HCT116 (cell line): Measurements from ENCODE around the gene ZMYND10. TPM values are rescaled to one million over a fixed set of nuclear protein-coding genes. Genes with fewer than 3 reads are reported as not detected.
A peak's percentile ranks its signal among the peaks of the same experiment; 100 is the strongest.

Source experiments
- ATAC-seq: fragments of 200-7000 bp; cut with Tn5 transposase; 2 replicates; pipeline ENCODE4 v1.9.1; 2020; ENCODE audit warnings: mild to moderate bottlenecking, moderate library complexity
- BruUV-seq: library from RNA; stranded (reverse); fragments of 400-500 nt; replicated peaks from 2 replicates; lab custom pipeline; 2021; lab: Mats Ljungman, UMichigan
- CTCF ChIA-PET: fragments of 300-600 bp; sonication (Branson Sonifier 250); formaldehyde crosslinking; loops from one replicate; lab custom pipeline; 2021; ENCODE audit warnings: antibody characterized with exemption; lab: Charles Lee
- POLR2A ChIA-PET: fragments of 300-600, 350-600 bp; sonication (Branson Sonifier 250); formaldehyde crosslinking; loops from one replicate; lab custom pipeline; 2021; ENCODE audit warnings: antibody characterized with exemption; lab: Charles Lee
- RAD21 ChIA-PET, 2 experiments: fragments of 300-600 bp; sonication (Branson Sonifier 250); formaldehyde crosslinking; loops; one replicate each; lab custom pipeline; 2023; ENCODE audit warnings: low total read pairs in 2 of 2; ENCODE audit not compliant: uncharacterized antibody in 2 of 2, unreplicated experiment in 2 of 2, low non-redundant PET in 1 of 2; lab: Charles Lee
- DNase-seq: peaks from one replicate; pipeline ENCODE4 v3.0.0-alpha.2; 2010; ENCODE audit warnings: low read depth, low spot score
- H2AFZ ChIP-seq: fragments of 200-600 bp; shearing (Covaris generic), sonication (generic); 2 replicates; pipeline ENCODE4 v1.6.1; 2017; ENCODE audit warnings: low read depth, mixed run types, mixed read lengths, antibody characterized with exemption, low read length; ENCODE audit not compliant: poor library complexity, severe bottlenecking
- H3K27ac ChIP-seq: 2 replicates; pipeline ENCODE4 v1.5.1; 2012; ENCODE audit warnings: low read depth, low read length
- H3K27me3 ChIP-seq: fragments of 200-600 bp; sonication (generic); 2 replicates; pipeline ENCODE4 v1.6.1; 2016; ENCODE audit warnings: mixed run types, low read length, mixed read lengths; ENCODE audit not compliant: insufficient read depth
- H3K36me3 ChIP-seq, 2 experiments: fragments of 200-500 bp in 1 of 2; fragments of 200-600 bp in 1 of 2; sonication (Bioruptor generic) in 1 of 2; sonication (generic) in 1 of 2; 2 replicates each; pipeline versions ENCODE4 v1.5.1 to v1.6.1; 2014 to 2016; ENCODE audit warnings: low read length in 2 of 2, inconsistent platforms in 1 of 2, mixed read lengths in 1 of 2, mixed run types in 1 of 2; ENCODE audit not compliant: insufficient read depth in 2 of 2, control insufficient read depth in 1 of 2
- H3K4me1 ChIP-seq, 2 experiments: fragments of 200-600 bp in 1 of 2; sonication (generic) in 1 of 2; 2 replicates each; pipeline versions ENCODE4 v1.5.1 to v1.6.1; 2012 to 2017; ENCODE audit warnings: low read length in 2 of 2, inconsistent platforms in 1 of 2, mild to moderate bottlenecking in 1 of 2, mixed read lengths in 1 of 2, mixed run types in 1 of 2, moderate library complexity in 1 of 2; ENCODE audit not compliant: insufficient read depth in 2 of 2, control insufficient read depth in 1 of 2
- H3K4me2 ChIP-seq: fragments of 200-600 bp; sonication (generic); 2 replicates; pipeline ENCODE4 v1.6.1; 2017; ENCODE audit warnings: mixed run types, low read length, mixed read lengths
- H3K4me3 ChIP-seq, 2 experiments: fragments of 200-600 bp in 1 of 2; sonication (generic) in 1 of 2; replicated peaks in 1 of 2; 2 replicates each; pipeline ENCODE4 v1.5.1; 2011 to 2016; ENCODE audit warnings: low read length in 2 of 2, control low read depth in 1 of 2, low read depth in 1 of 2, mild to moderate bottlenecking in 1 of 2, mixed read lengths in 1 of 2, mixed run types in 1 of 2
- H3K79me2 ChIP-seq: fragments of 200-600 bp; sonication (generic); 2 replicates; pipeline ENCODE4 v1.6.1; 2017; ENCODE audit warnings: mild to moderate bottlenecking, mixed run types, low read length, moderate library complexity, mixed read lengths; ENCODE audit not compliant: insufficient read depth
- H3K9ac ChIP-seq: fragments of 200-600 bp; sonication (generic); 2 replicates; pipeline ENCODE4 v1.6.1; 2016; ENCODE audit warnings: low read length, mixed read lengths
- H3K9me2 ChIP-seq: fragments of 200-600 bp; sonication (generic), shearing (Covaris generic); 2 replicates; pipeline ENCODE4 v1.6.1; 2017; ENCODE audit warnings: mixed run types, mild to moderate bottlenecking, moderate library complexity; ENCODE audit not compliant: insufficient read depth
- H3K9me3 ChIP-seq, 2 experiments: fragments of 200-500 bp in 1 of 2; fragments of 200-600 bp in 1 of 2; sonication (Bioruptor generic) in 1 of 2; sonication (generic) in 1 of 2; 2 replicates each; pipeline ENCODE4 v1.6.1; 2014 to 2017; ENCODE audit warnings: low read length in 2 of 2, mixed read lengths in 2 of 2, inconsistent platforms in 1 of 2, low read depth in 1 of 2, mild to moderate bottlenecking in 1 of 2, mixed run types in 1 of 2, moderate library complexity in 1 of 2; ENCODE audit not compliant: control insufficient read depth in 1 of 2, insufficient read depth in 1 of 2
- H4K20me1 ChIP-seq: fragments of 200-600 bp; sonication (generic), shearing (Covaris generic); 2 replicates; pipeline ENCODE4 v1.6.1; 2017; ENCODE audit warnings: mixed run types, mild to moderate bottlenecking, moderate library complexity; ENCODE audit not compliant: insufficient read depth
- ATF3 ChIP-seq: IDR thresholded peaks from 2 replicates; pipeline ENCODE4 v1.6.1; 2012
- CEBPB ChIP-seq: IDR thresholded peaks from 2 replicates; pipeline ENCODE4 v1.6.1; 2012; ENCODE audit warnings: low read depth
- EGR1 ChIP-seq: IDR thresholded peaks from 2 replicates; pipeline ENCODE4 v1.6.1; 2012; ENCODE audit warnings: low read depth
- ELF1 ChIP-seq: IDR thresholded peaks from 2 replicates; pipeline ENCODE4 v1.6.1; 2012; ENCODE audit warnings: low read depth, borderline replicate concordance
- EZH2 ChIP-seq: fragments of 200-600 bp; sonication (generic); IDR thresholded peaks from 2 replicates; pipeline ENCODE4 v1.6.1; 2017; ENCODE audit warnings: antibody characterized with exemption, mixed run types
- EZH2phosphoT487 ChIP-seq: fragments of 200-600 bp; IDR thresholded peaks from 2 replicates; pipeline ENCODE4 v1.6.1; 2018; ENCODE audit warnings: antibody characterized with exemption, borderline replicate concordance
- FOSL1 ChIP-seq: IDR thresholded peaks from 2 replicates; pipeline ENCODE4 v1.6.1; 2012; ENCODE audit warnings: low read depth
- JUND ChIP-seq: IDR thresholded peaks from 2 replicates; pipeline ENCODE4 v1.6.1; 2012
- RAD21 ChIP-seq: IDR thresholded peaks from 2 replicates; pipeline ENCODE4 v1.6.1; 2012; ENCODE audit warnings: low read depth, mild to moderate bottlenecking
- SIN3A ChIP-seq: IDR thresholded peaks from 2 replicates; pipeline ENCODE4 v1.6.1; 2012; ENCODE audit warnings: low read depth
- SP1 ChIP-seq: IDR thresholded peaks from 2 replicates; pipeline ENCODE4 v1.6.1; 2012; ENCODE audit warnings: low read depth
- SRF ChIP-seq: IDR thresholded peaks from 2 replicates; pipeline ENCODE4 v1.6.1; 2012; ENCODE audit warnings: low read depth
- YY1 ChIP-seq: IDR thresholded peaks from 2 replicates; pipeline ENCODE4 v1.6.1; 2011; ENCODE audit warnings: low read length, low read depth, moderate library complexity, mild to moderate bottlenecking; ENCODE audit not compliant: insufficient replicate concordance; ENCODE audit errors: extremely low read depth
- ZFX ChIP-seq: fragments of 450-650 bp; IDR thresholded peaks from 2 replicates; pipeline ENCODE4 v1.6.1; 2017
- ZNF274 ChIP-seq: fragments of 200-500 bp; sonication (Bioruptor generic); IDR thresholded peaks from 2 replicates; pipeline ENCODE4 v1.6.1; 2014; ENCODE audit warnings: mild to moderate bottlenecking, low read depth, low read length, inconsistent platforms
- intact Hi-C: fragments of 100-400 bp; cut with micrococcal nuclease; formaldehyde crosslinking; loops from 2 replicates; pipeline ENCODE4 v1.10.0; 2022
- total RNA-seq: library from RNA; stranded (reverse); gene quantifications from one replicate; pipeline ENCODE4 v1.2.1, GENCODE V29; 2021; ENCODE audit not compliant: unreplicated experiment
- TF ChIP-seq, protein P1 (sequence below): IDR thresholded peaks from 2 replicates; pipeline ENCODE4 v1.6.1; 2012; ENCODE audit warnings: low read depth
- TF ChIP-seq, protein P2 (sequence below), 3 experiments: fragments of 200-600 bp in 1 of 3; sonication (generic) in 1 of 3; IDR thresholded peaks in 2 of 3; conservative IDR thresholded peaks in 1 of 3; 2 replicates each; pipeline ENCODE4 v1.5.1; 2012 to 2017; ENCODE audit warnings: low read depth in 2 of 3, low read length in 2 of 3, antibody characterized with exemption in 1 of 3, borderline replicate concordance in 1 of 3, control low read depth in 1 of 3, mild to moderate bottlenecking in 1 of 3, mixed read lengths in 1 of 3, mixed run types in 1 of 3, moderate library complexity in 1 of 3; ENCODE audit not compliant: insufficient read depth in 1 of 3

Gene ZMYND10
- total RNA-seq, 1 experiment from 2014 or later, result 3.3 TPM

- Histone ChIP-seq H3K36me3 (no peaks in the 10 kb centered on the region), H3K27ac (no peak overlapping the region), H3K9me2 (no peaks in the 10 kb centered on the region), H3K9ac (no peak overlapping the region), H3K4me2 (no peak overlapping the region), H3K4me3 (no peak overlapping the region), H3K4me1 (no peaks in the 10 kb centered on the region), H3K79me2 (no peaks in the 10 kb centered on the region), H3K9me3 (no peaks in the 10 kb centered on the region), H3K27me3 (no peaks in the 10 kb centered on the region), H4K20me1 (no peaks in the 10 kb centered on the region), H2AFZ (no peak overlapping the region)
- TF ChIP-seq ZFX, result no peak
- no peak for TF ChIP-seq EZH2
- TF ChIP-seq SIN3A, result no peak
- TF ChIP-seq ZNF274, result no peak
- no peak for DNase-seq
- ChIA-PET CTCF (no interaction called here), RAD21 (no interaction called here), POLR2A (interaction anchor here (0.6 kb wide), 1 partner anchor 11 kb away, joined by 3 read pairs; no protein-coding TSS in a partner anchor)
- no peak for ATAC-seq
- intact Hi-C loops, result no loop called here
- BruUV-seq, result no TSS peak
These were observed 33.2 kb upstream of the ZMYND10 start for GRCh38 chr3:50378757-50379156.

DNA sequence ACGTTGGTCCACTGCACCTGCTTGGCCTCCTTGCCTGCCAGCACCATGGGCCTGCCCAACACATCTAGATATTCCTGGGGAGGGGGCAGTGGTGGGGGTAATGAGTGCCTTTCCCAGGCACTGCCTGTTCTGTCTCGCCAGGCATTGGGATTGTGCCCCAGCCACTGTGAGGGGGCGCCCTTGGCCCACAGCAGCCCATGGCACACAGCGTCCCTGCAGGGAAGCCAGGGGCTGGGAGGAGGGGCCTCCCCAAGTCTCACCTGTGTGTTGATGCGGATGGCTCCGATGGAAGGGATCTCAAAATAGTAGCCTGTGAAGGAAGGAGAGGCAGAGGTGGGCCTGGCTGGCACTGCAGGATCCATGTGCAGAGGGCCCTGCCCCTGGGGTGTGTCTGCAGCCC, 32.5 kb upstream of the ZMYND10 start:
- RAD21 ChIA-PET, result no interaction called here
- CTCF ChIA-PET, result no interaction called here
- peak; percentile 34; the same call in 1 of the 2 replicates for TF ChIP-seq RAD21
- TF ChIP-seq JUND, result no peak
- no peak for TF ChIP-seq SRF
- no peak for TF ChIP-seq ELF1
- no peak for TF ChIP-seq SP1
- TF ChIP-seq, protein P1, sequence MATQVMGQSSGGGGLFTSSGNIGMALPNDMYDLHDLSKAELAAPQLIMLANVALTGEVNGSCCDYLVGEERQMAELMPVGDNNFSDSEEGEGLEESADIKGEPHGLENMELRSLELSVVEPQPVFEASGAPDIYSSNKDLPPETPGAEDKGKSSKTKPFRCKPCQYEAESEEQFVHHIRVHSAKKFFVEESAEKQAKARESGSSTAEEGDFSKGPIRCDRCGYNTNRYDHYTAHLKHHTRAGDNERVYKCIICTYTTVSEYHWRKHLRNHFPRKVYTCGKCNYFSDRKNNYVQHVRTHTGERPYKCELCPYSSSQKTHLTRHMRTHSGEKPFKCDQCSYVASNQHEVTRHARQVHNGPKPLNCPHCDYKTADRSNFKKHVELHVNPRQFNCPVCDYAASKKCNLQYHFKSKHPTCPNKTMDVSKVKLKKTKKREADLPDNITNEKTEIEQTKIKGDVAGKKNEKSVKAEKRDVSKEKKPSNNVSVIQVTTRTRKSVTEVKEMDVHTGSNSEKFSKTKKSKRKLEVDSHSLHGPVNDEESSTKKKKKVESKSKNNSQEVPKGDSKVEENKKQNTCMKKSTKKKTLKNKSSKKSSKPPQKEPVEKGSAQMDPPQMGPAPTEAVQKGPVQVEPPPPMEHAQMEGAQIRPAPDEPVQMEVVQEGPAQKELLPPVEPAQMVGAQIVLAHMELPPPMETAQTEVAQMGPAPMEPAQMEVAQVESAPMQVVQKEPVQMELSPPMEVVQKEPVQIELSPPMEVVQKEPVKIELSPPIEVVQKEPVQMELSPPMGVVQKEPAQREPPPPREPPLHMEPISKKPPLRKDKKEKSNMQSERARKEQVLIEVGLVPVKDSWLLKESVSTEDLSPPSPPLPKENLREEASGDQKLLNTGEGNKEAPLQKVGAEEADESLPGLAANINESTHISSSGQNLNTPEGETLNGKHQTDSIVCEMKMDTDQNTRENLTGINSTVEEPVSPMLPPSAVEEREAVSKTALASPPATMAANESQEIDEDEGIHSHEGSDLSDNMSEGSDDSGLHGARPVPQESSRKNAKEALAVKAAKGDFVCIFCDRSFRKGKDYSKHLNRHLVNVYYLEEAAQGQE, result no peak
- TF ChIP-seq FOSL1, result no peak
- TF ChIP-seq CEBPB, result no peak
- TF ChIP-seq, protein P2, sequence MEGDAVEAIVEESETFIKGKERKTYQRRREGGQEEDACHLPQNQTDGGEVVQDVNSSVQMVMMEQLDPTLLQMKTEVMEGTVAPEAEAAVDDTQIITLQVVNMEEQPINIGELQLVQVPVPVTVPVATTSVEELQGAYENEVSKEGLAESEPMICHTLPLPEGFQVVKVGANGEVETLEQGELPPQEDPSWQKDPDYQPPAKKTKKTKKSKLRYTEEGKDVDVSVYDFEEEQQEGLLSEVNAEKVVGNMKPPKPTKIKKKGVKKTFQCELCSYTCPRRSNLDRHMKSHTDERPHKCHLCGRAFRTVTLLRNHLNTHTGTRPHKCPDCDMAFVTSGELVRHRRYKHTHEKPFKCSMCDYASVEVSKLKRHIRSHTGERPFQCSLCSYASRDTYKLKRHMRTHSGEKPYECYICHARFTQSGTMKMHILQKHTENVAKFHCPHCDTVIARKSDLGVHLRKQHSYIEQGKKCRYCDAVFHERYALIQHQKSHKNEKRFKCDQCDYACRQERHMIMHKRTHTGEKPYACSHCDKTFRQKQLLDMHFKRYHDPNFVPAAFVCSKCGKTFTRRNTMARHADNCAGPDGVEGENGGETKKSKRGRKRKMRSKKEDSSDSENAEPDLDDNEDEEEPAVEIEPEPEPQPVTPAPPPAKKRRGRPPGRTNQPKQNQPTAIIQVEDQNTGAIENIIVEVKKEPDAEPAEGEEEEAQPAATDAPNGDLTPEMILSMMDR (IDR thresholded peaks at IDR 0.05 in 2 of 3, conservative IDR thresholded peaks at IDR 0.05 in 1 of 3; ENCODE audit: borderline replicate concordance in 1 of 3, insufficient read depth in 1 of 3, low read depth in 2 of 3, low read length in 2 of 3), result 0 out of 6 replicates have a peak, but pooled peaks of 1 of the 3 experiments have one; percentile 9
- no peak for TF ChIP-seq YY1
- no peak for TF ChIP-seq EZH2
- no peak for TF ChIP-seq EZH2phosphoT487
- TF ChIP-seq ZNF274, result no peak
- no peak for TF ChIP-seq ATF3
- no peak for TF ChIP-seq EGR1

More for the DNA sequence above, 32.5 kb upstream of the ZMYND10 start:
- no TSS peak for BruUV-seq
- ATAC-seq (no peak), DNase-seq (no peak)
- Histone ChIP-seq H4K20me1 (no peaks in the 10 kb centered on the region), H2AFZ (no peak overlapping the region), H3K4me2 (no peak overlapping the region), H3K9me3 (no peaks in the 10 kb centered on the region), H3K9ac (no peak overlapping the region), H3K4me3 (no peak overlapping the region), H3K9me2 (no peaks in the 10 kb centered on the region), H3K36me3 (no peaks in the 10 kb centered on the region), H3K4me1 (no peaks in the 10 kb centered on the region), H3K27ac (no peak overlapping the region), H3K79me2 (no peaks in the 10 kb centered on the region), H3K27me3 (no peaks in the 10 kb centered on the region)
- intact Hi-C loops, result no loop called here
- POLR2A ChIA-PET, result no interaction called here
